GM21786 (cell line): ENCODE results near the gene USP46.
A peak's percentile ranks its signal among the peaks of the same experiment; 100 is the strongest.

ENCODE experiments used
- ATAC-seq: cut with Tn5 transposase; IDR thresholded peaks from one replicate; pipeline ENCODE4 v1.9.1; 2021; ENCODE audit not compliant: unreplicated experiment

The USP46 gene

DNA sequence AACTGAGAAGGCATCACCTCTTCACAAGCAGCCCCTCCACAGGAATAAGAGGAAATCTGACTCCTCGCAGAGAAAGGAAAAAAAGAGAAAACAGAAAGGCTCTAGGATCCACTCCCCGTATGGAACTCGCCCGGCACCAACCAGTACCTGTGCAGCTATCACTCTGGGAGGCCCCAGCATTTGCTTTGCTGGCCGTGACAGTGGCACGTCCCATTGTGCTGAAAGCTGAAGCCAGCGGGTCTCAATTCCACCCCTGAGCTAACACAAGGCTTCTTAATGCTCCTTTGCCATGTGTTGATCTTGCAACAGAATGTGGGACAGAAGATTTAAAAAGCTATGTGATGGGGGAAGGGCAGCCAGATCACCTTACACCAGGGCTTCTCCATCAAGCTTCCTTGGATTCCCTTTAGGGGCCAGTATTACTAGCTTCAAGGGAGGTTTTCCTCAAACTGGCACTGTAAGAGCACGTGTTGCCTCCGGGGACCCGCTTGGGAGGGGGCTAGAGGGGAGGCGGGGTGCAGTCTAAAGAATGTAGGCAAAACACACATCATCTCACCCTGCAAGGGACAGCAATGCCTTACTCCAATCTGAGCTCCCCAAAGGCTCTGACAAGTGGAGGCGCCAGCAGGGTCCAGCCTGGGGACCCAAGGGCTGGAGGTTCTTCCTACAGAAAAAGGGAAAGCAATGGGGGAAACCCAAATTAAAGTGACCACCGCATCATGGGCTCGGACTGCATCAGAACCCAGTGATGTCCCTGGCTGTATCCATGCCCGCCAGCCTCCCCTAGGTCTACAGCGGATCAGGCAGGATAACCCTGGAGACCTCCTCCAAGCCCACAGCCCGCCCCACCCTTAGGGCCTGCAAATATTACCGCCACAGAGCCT is 1.2 kb downstream of the USP46 start:
- ATAC-seq = no peak

DNA sequence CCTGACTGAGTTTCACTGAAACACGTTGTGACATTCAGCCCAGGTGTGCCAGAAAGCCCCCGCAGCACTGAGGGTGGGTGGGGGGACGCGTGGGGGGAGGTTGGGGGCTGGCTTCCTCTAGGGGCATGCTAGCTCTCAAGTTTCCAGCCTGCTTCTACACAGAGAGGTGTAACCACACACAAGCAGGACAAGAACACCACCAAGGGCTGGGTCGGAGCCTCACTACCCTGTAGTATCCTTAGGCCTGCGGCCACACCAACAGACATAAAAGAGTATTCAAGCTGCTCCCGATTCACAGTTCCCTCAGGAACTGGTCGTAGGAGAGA is 1.8 kb downstream of the USP46 start:
- ATAC-seq = no peak

DNA sequence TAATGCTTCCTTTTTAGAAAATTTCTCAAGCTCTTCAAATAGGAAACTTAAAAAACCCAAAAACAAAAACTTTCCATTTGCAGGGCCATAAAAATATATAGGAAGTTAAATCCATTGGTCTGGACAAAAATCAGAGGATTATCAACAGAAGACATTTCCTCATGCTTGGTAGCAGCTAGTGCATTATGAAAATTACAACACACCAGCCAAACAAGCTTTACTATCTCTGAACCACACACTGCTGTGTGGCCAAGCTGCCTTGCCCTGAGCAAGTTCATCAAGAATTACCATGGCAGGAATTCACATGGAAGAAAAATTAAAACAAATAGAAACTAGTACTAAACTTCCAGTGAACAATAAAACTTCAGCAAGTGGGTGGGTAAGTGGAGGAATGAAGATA is 3.6 kb downstream of the USP46 start:
- no peak for ATAC-seq

DNA sequence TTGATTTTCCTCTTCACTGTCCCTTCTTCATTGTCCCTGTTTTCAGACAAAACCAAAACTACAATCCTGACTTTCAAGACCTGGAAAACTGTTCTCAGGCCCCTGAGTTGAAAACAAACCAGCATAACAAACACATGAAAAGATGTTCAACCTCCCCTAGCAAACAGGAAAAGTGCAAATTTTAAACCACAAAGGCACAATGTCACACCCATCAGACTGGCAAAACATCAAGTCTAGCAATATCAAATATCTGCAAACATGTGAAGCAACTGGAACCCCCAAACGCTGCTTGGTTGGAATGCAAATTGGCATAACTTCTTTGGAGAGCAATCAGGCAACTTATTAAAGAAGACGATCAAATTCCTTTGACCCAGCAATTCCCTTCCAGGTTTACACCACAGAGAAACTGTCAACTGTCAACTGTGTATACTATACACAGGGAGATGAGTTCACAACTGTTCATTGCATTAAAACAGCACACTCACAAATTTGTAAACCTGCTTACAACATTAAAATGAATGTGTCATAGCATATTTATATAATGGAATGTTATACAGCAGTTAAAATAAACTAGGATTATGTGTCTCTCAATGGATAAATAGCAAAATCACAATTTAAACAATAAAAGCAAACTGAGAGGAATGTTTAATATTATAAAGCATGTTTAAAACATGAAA is 7.0 kb downstream of the USP46 start:
- ATAC-seq = no peak

DNA sequence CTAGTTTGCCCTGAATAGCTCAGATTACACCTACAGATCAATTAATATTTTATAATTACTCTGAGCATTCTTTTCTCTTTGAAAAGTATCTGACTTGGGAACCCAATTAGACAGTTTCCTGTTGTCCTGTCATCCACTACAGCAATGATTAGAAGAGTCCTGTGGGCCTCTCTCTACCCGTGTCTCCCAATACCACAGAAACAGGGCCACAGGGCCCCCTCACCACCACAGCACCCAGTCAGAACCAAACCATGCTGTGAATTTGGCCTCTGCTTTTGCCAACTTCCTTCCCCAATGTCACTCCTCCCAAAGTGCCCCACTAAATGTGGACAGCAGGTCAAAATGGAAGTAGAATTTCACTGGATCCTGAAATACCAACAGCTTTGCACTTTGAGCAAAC is 10.3 kb downstream of the USP46 start:
- ATAC-seq = no peak

DNA sequence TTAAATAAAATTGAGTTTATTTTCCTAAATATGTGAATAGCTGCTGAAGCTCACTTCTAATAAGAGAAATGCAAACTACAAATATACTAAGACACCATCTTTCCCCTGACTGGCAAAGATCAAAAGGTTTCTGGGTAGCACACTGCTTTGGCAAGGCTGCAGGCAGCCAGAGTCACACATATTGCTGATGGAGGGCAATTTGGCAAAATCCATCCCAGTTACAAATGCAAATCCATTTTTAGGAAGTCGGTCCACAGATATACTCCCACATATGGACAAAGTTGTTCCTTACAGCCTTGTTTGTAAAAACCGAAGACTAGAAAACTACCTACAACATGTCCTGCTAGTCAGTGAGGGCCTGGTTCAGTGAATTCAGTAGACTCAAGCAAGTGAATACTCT is 12.4 kb downstream of the USP46 start:
- ATAC-seq = no peak

DNA sequence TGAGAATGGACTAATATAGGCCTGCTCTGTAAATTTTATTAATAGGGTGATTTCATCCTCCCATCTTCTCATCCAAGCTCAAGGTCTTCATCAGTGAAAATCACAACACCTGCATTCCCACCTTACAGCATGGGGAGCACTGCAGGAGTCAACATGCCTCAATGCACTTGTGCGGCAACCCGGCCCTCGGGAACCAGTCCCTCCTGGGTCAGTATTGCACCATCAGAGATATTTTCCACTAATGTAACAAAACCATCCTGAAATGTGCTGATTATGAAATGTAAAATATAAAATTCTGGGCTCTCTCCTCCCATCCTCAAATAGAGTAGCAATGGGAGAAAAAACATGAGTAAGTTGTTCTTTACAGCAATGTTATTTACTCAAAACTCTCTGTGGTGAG is 13.0 kb downstream of the USP46 start:
- no peak for ATAC-seq

DNA sequence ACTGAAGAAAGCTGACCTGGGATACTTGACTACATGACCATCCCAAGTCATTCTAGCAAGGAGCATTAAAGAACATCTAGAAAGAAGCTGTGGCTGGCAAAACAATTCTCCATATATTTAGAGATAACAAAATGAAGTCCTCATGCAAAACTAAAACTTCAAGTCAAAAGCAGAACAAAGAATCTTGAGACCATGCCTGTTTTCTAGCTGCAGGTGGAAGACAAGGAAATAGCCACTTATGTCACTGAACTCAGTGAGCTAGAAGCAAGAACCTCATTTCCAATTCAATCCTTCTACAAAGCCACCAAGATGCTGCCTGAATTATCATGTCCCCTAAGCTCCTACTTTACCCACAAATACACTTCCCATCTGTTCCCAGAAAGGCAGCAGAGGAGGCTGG is 13.8 kb downstream of the USP46 start:
- no peak for ATAC-seq

DNA sequence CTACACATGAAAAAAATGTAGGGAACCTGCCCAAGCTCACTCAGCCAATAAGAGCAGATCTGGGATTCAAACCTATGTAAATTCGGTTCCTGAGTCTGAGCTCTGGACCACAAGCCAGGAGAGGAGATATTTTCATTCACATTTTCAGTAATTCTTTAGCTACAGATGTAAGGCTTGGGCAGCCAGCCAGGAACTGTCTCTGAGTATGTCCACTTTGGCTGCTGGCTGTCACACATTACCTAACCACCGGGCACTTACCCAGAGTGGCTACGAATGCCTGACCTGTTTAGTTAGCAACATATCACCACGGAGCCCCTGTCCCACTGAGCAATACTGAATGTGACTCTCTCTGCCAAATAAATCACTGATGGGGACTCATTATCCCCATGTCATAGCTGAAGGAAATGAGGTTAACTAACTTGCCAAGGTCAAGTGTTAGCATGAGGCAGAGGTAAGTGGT is 15.3 kb downstream of the USP46 start:
- peak; percentile 34 for ATAC-seq

DNA sequence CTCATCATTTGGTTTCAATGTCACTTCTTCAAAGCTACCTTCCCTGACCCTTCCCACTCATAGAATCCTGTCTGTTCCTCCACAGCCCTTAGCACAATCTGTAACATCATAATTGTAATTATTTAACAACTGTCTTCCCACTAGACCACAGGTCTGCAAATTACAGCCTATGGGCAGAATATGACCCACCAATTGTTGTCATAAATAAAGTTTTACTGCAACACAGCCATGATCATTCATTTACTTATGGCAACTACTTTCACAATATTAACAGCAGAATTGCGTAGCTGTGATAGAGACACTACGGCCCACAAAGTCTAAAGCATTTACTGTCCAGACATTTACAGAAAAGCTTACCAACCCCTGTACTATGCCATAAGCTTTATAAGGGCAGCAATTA is 15.9 kb downstream of the USP46 start:
- no peak for ATAC-seq

DNA sequence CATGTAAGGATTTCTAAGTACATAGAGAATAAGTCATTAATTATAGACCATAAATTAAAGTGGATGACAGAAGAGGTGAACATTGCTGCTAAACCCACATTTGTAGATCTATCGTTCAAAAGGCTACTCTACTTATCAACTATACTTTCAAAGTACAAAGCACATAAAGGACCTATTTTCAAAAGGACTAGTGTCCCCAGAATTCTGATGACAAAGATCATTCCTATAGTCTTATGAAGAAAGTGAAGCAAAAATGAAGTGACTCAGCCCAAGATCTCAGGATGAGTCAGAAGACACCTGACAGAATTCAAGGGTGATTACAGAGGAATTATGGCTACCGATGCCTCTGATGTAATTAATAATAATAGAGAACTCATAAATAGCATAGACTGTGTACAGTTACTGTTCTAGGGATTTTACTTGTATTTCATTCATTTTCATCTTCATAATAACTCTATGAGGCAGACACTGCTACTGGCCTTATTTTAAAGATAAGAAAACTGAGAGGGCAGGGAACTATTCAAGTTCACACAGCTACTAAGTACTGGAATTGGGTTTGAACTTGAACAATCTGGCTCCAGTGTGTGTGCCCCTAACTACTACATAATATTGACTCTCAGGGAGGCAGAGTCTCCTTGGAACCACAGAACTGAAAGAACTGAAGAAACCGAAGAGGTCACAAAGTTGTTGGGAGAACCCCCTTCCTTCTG is 17.1 kb downstream of the USP46 start:
- peak; percentile 79 for ATAC-seq

DNA sequence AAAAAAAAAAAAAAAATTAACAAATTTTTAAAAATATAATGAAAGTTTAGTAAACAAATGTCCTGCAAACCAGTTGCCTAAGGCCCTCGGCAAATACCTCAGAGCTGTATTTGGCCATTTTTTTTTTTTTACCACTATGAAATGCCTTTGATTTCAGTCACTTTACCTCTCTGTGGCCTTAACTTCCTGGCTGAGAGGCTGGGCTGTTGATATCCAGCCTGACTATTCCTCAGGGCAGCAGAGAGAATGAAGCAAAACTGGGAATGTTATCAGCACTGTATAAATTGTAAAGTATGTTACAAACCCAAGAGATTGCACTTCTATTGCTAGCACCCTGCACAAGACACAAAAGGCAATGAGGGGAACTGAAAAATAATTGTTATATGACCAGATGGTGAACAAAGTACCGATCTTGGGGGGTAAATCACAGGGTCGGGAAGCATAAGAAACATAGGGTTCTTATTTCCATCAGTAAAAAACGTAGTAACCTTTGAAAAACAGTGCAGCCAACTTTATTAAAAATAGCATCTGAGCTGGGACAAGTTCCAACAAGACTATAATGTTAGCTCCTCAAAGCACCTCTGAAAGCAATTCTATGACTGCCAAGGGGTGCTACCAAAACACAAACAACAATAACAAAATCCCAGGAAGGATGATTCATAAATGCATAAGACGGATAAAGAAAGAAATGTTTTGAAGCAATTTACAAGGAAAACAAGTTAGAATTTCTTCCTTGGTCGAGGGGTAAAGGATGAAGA is 18.1 kb downstream of the USP46 start:
- ATAC-seq = no peak

DNA sequence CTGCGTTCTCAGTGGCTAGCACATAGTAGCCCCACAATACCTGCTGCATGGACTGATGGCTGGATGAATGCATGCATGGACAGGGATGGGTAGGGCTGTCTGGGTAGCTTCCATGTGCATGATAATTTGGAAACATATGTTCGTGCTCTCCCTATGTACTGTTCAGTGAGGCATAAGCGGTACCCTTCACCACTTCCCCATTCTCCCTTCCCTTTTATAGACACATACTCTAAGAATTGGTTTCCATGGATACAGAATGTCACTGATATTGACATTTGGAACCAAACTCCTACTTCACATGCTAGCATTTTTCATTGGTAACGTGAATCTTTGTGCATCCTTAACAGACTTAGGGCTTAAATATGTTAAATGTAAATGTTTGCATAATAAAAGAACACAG is 20.4 kb downstream of the USP46 start:
- peak; percentile 41 for ATAC-seq

DNA sequence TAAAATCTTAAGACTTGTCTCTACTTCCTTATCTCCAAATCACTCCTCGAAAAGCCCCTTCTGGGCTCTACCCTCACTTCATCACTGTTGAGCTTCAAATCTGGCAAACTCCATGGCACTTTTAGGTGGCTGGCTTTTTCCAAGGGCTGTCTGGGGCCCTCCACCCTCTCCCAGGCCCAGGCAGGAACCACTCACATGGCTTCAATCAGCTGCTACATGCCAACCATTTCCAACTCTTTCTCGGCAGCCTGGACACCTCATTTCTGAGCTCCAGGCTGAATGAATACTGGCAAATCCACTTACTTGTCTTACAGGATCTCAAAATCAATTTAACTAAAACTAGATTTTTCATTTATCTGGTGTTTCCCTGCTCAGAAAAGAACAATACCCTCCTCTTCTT is 22.0 kb downstream of the USP46 start:
- ATAC-seq = no peak

DNA sequence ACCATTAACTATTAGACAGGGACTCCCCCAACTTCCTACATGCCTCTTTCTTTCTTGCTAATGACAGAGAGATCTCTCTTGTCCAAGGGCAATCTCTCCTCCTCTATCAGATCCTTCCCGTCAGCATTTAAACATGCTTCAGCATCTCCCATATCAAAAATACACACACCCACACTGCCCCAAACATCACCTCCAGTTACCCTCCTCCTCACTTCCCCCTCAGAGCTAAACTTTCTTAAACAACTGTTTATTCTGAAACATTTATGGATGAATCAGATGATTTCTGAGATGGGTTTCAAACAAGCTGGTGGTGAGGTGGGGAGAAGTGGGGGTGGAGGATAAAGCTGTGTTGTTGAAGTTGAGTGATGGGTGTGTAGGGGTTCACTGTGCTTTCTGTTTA is 23.5 kb downstream of the USP46 start:
- no peak for ATAC-seq

DNA sequence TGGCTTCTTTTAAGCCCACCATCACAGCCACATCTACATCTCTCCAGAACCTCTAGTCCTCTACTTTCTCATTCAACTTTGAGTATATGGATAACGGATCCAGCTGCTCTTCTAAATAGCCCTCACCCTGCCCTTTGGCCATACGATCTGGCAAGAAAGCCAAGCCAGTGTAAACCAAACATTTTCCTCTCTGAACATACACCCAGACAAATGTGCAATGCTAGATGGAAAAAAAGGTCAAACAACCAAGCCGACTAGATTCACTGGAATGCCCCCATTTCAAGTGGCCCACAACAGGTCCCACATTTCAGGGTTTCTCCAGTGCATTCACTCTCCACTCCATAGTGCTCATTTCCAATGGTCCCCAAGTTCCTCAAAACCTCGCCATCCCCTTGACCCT is 24.0 kb downstream of the USP46 start:
- ATAC-seq = no peak

DNA sequence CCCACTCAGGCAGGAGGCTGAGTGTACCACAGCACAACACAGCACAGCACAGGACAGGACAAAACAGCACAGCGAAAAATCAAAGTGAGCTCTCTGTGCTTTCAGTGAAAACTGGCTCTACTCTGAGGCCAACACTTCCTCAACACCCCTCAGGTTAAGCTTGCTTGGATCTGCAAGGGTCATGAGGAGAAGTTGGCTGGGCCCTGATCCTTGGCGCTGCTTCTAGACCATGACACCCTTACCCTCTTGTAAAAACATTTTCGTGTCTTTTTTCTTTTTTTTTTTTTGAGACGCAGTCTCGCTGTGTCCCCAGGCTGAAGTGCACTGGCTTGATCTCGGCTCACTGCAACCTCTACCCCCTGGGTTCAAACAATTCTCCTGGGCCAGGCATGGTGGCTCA is 25.3 kb downstream of the USP46 start:
- no peak for ATAC-seq

DNA sequence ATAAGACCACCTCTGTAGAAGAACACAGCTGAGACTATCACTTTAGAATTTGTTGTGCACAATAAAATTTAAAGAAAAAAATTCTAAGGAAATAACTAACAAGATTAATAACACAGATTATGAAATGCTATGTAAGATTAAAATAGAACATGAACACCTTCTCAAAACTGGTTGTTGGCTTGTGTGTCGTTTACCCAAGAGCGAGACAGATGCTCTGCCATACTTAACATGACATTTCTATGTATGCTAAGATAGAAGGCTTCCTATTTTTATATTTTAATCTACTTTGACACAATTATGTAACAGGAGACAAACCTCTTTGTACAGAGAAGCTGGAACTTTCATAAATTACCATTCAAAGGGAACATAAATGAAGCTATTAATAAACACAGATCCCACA is 30.1 kb downstream of the USP46 start:
- no peak for ATAC-seq

DNA sequence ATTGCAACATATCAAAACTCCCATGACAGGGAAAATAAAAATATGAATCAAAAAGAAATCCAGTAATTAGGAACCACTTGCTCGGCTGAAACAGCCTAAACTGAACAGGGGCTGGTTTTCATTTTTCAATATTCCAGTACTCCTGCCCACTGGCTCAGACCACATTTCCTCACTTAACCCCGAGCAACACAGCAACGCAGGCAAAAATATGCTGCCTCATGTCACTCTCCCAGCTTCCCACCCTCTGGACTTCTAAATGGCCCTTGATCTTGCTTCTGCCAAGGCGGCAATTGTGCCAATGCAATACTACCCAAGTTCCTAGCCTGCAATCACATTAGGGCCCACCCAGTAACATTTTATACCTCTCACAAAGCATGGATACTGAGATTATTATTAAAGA is 30.6 kb downstream of the USP46 start:
- ATAC-seq = no peak

DNA sequence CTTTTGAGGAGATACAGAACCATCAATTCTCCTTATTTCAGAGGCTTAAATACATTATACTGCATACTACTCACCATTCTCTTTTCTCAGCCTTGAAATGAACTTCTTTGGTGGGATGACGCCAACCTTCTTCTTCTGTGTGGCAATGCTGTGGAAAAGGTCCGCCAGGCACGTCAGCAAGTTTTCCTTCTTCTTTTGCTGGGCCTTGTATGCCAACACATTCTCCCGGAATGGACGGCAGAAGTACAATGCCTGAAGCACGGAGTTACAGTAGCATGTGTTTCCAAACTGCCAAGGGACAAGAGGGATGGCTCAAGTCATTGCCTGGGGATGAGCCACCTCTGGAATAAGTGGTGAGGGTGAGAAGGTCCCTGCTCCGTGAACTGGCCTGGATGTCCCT is 31.2 kb downstream of the USP46 start:
- no peak for ATAC-seq

DNA sequence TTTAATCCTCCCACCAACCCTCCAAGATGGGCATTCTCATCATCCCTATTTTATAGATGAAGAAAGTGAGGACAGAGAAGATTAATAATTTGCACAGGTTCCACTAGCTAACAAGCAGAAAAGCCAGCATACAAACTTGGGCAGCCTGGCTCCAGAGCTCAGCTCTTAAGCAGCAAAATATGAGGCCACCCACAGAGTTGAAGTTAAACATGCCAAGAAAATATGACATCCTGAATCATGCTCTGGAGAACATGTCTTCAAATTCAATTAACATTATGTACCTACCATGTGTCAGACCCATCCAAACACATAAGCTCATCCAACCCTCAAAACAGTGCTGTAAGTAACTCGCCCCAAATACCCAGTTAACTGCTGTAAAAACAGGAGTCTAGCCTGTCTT is 33.9 kb downstream of the USP46 start:
- no peak for ATAC-seq
